Measurements from ENCODE around the gene GALNT9. TPM values are rescaled to one million over a fixed set of nuclear protein-coding genes. Genes with fewer than 3 reads are reported as not detected.
"Not testable (repeated sequence)": the region's sequence is repeated elsewhere in the genome, so short reads cannot be mapped to it uniquely, and the experiment has no call there.

Gene GALNT9
- total RNA-seq, 1 experiment from 2014 or later = 2.6 TPM

DNA sequence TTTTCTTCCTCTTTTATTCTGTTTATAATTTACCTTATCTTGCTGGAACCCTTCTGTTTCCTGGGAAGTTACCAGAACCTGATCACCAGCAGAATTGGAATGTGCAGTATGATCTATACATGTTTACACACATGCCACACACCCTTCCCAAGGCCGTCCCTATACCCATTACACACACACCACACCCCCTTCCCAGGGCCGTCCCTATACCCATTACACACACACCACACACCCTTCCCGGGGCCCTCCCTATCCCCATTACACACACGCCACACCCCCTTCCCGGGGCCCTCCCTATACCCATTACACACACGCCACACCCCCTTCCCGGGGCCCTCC is 88.8 kb downstream of the GALNT9 start:
- H3K9me3 ChIP-seq (ENCODE audit: control insufficient read depth in 1 of 2, insufficient read depth in 1 of 2, low read depth in 1 of 2, low read length in 2 of 2); DNase-seq (ENCODE audit: low read depth, low spot score); H3K27me3 ChIP-seq (ENCODE audit: insufficient read depth, low read length); RAD21 ChIA-PET (ENCODE audit: low non-redundant PET in 1 of 2, low total read pairs in 2 of 2, uncharacterized antibody in 2 of 2, unreplicated experiment in 2 of 2); CTCF ChIA-PET; H3K9ac ChIP-seq (ENCODE audit: low read length); H3K36me3 ChIP-seq (ENCODE audit: control insufficient read depth in 1 of 2, insufficient read depth in 2 of 2, low read length in 2 of 2); H2AFZ ChIP-seq (ENCODE audit: low read depth, low read length, poor library complexity, severe bottlenecking); H3K9me2 ChIP-seq (ENCODE audit: insufficient read depth); ATAC-seq; intact Hi-C loops (cut with micrococcal nuclease); H4K20me1 ChIP-seq (ENCODE audit: insufficient read depth); H3K4me2 ChIP-seq (ENCODE audit: low read length); H3K79me2 ChIP-seq (ENCODE audit: insufficient read depth, low read length); H3K27ac ChIP-seq (ENCODE audit: low read depth, low read length); POLR2A ChIA-PET; H3K4me3 ChIP-seq (replicated peaks in 1 of 2; ENCODE audit: low read depth in 1 of 2, low read length in 2 of 2); BruUV-seq (replicated peaks); H3K4me1 ChIP-seq (ENCODE audit: control insufficient read depth in 1 of 2, insufficient read depth in 2 of 2, low read length in 2 of 2): not testable (repeated sequence)

DNA sequence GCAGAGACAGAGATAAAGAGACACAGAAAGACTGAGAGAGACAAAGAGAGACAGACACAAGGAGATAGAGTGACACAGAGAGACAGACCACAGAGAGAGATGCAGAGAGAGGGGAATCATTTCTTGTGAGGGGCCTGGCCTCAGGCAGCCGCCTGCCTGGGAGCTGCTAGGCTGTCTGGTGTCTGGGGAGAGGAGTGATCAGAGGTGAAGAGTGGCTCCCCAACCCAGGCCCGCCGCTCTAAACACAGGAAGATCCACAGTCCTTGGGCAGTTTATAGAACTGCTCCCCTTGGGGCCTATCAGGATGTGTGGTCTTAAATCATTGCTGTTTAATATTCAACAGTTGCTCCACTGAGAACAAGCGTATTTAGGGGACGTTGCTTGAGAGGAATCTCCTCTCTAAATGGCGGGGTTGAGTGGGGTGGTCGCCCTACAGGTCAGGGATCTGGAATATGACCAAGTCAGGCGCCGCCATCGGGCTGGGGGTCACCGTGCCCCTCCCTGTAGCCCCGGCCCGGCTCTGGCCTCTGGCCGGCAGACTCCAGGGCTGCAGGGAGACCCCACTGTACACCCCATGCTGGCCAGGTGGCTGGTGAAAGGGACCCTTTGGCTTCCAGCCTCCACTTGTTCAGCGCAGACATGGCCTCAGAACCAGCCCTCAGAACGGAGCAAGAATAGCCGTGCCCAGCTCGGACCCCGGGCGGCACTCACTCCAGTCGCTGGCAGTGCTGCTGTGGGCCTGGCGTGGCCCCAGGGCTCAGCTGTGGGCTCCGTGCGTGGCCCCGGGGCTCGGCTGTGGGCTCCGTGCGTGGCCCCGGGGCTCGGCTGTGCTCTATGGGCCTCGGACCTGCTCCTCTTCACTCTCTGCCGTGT is 89.4 kb downstream of the GALNT9 start:
- POLR2A ChIA-PET = no interaction called here
- peaks cover 0 to 4% of the 10 kb centered on the region in 2 experiments; a peak in 1 of 4 replicates for H3K4me1 ChIP-seq (ENCODE audit: control insufficient read depth in 1 of 2, insufficient read depth in 2 of 2, low read length in 2 of 2)

More for the DNA sequence above, 89.4 kb downstream of the GALNT9 start:
- Histone ChIP-seq H2AFZ (ENCODE audit: low read depth, low read length, poor library complexity, severe bottlenecking) (no peak overlapping the region), H4K20me1 (ENCODE audit: insufficient read depth) (no peaks in the 10 kb centered on the region), H3K27ac (ENCODE audit: low read depth, low read length) (no peak overlapping the region), H3K4me3 (replicated peaks in 1 of 2; ENCODE audit: low read depth in 1 of 2, low read length in 2 of 2) (no peak overlapping the region), H3K79me2 (ENCODE audit: insufficient read depth, low read length) (no peaks in the 10 kb centered on the region), H3K9me3 (ENCODE audit: control insufficient read depth in 1 of 2, insufficient read depth in 1 of 2, low read depth in 1 of 2, low read length in 2 of 2) (no peaks in the 10 kb centered on the region), H3K36me3 (ENCODE audit: control insufficient read depth in 1 of 2, insufficient read depth in 2 of 2, low read length in 2 of 2) (no peaks in the 10 kb centered on the region), H3K9ac (ENCODE audit: low read length) (no peak overlapping the region), H3K4me2 (ENCODE audit: low read length) (no peak overlapping the region), H3K9me2 (ENCODE audit: insufficient read depth) (no peaks in the 10 kb centered on the region), H3K27me3 (ENCODE audit: insufficient read depth, low read length) (no peaks in the 10 kb centered on the region)
- ATAC-seq (no peak), DNase-seq (ENCODE audit: low read depth, low spot score) (no peak)
- ChIA-PET RAD21 (ENCODE audit: low non-redundant PET in 1 of 2, low total read pairs in 2 of 2, uncharacterized antibody in 2 of 2, unreplicated experiment in 2 of 2) (no interaction called here), CTCF (no interaction called here)
- intact Hi-C loops (cut with micrococcal nuclease) = no loop called here
- BruUV-seq (replicated peaks) = no TSS peak
- no peak for TF ChIP-seq YY1 (IDR thresholded peaks at IDR 0.05; ENCODE audit: extremely low read depth, insufficient replicate concordance, low read depth, low read length)
- TF ChIP-seq, protein P1, sequence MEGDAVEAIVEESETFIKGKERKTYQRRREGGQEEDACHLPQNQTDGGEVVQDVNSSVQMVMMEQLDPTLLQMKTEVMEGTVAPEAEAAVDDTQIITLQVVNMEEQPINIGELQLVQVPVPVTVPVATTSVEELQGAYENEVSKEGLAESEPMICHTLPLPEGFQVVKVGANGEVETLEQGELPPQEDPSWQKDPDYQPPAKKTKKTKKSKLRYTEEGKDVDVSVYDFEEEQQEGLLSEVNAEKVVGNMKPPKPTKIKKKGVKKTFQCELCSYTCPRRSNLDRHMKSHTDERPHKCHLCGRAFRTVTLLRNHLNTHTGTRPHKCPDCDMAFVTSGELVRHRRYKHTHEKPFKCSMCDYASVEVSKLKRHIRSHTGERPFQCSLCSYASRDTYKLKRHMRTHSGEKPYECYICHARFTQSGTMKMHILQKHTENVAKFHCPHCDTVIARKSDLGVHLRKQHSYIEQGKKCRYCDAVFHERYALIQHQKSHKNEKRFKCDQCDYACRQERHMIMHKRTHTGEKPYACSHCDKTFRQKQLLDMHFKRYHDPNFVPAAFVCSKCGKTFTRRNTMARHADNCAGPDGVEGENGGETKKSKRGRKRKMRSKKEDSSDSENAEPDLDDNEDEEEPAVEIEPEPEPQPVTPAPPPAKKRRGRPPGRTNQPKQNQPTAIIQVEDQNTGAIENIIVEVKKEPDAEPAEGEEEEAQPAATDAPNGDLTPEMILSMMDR (IDR thresholded peaks at IDR 0.05 in 2 of 3, conservative IDR thresholded peaks at IDR 0.05 in 1 of 3; ENCODE audit: borderline replicate concordance in 1 of 3, insufficient read depth in 1 of 3, low read depth in 2 of 3, low read length in 2 of 3) = no peak
- no peak for TF ChIP-seq ZFX (IDR thresholded peaks at IDR 0.05)
- TF ChIP-seq, protein P2, sequence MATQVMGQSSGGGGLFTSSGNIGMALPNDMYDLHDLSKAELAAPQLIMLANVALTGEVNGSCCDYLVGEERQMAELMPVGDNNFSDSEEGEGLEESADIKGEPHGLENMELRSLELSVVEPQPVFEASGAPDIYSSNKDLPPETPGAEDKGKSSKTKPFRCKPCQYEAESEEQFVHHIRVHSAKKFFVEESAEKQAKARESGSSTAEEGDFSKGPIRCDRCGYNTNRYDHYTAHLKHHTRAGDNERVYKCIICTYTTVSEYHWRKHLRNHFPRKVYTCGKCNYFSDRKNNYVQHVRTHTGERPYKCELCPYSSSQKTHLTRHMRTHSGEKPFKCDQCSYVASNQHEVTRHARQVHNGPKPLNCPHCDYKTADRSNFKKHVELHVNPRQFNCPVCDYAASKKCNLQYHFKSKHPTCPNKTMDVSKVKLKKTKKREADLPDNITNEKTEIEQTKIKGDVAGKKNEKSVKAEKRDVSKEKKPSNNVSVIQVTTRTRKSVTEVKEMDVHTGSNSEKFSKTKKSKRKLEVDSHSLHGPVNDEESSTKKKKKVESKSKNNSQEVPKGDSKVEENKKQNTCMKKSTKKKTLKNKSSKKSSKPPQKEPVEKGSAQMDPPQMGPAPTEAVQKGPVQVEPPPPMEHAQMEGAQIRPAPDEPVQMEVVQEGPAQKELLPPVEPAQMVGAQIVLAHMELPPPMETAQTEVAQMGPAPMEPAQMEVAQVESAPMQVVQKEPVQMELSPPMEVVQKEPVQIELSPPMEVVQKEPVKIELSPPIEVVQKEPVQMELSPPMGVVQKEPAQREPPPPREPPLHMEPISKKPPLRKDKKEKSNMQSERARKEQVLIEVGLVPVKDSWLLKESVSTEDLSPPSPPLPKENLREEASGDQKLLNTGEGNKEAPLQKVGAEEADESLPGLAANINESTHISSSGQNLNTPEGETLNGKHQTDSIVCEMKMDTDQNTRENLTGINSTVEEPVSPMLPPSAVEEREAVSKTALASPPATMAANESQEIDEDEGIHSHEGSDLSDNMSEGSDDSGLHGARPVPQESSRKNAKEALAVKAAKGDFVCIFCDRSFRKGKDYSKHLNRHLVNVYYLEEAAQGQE (IDR thresholded peaks at IDR 0.05; ENCODE audit: low read depth) = no peak
- TF ChIP-seq, protein P3, sequence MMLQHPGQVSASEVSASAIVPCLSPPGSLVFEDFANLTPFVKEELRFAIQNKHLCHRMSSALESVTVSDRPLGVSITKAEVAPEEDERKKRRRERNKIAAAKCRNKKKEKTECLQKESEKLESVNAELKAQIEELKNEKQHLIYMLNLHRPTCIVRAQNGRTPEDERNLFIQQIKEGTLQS (IDR thresholded peaks at IDR 0.05) = no peak

Data from HCT116 (cell line).